Right atrium auricular region (tissue), 2 donors: Measurements from ENCODE around the gene C11orf65. TPM values are rescaled to one million over a fixed set of nuclear protein-coding genes. Genes with fewer than 3 reads are reported as not detected.

ENCODE experiments used
- DNase-seq: peaks from one replicate; pipeline ENCODE4 v3.0.0-alpha.2; 2019; ENCODE audit warnings: low spot score
- H3K27ac ChIP-seq, 2 donors: fragments of 200-600 bp; sonication (generic); 1 replicate in 1 of 2; 2 replicates in 1 of 2; pipeline ENCODE4 v1.5.1; 2016 to 2019
- H3K27me3 ChIP-seq, 2 donors: fragments of 200-600 bp; sonication (generic); one replicate each; pipeline versions ENCODE4 v1.5.1 to v1.6.0; 2017 to 2019
- H3K36me3 ChIP-seq: fragments of 200-600 bp; sonication (generic); one replicate; pipeline ENCODE4 v1.5.1; 2016
- H3K4me1 ChIP-seq, 2 donors: fragments of 200-600 bp; sonication (generic); one replicate each; pipeline versions ENCODE4 v1.5.1 to v1.6.0; 2017 to 2019
- H3K4me3 ChIP-seq, 2 donors: fragments of 200-600 bp; sonication (generic); 1 replicate in 1 of 2; 2 replicates in 1 of 2; pipeline ENCODE4 v1.5.1; 2017 to 2019; ENCODE audit warnings: mild to moderate bottlenecking in 1 of 2, moderate library complexity in 1 of 2
- H3K9me3 ChIP-seq, 2 donors: fragments of 200-600 bp; sonication (generic); one replicate each; pipeline ENCODE4 v1.5.1; 2019
- CTCF ChIP-seq, 2 donors: fragments of 200-600 bp; sonication (generic); IDR thresholded peaks; one replicate each; pipeline ENCODE4 v1.5.1; 2019; ENCODE audit warnings: antibody characterized with exemption in 2 of 2
- total RNA-seq, 2 donors: library from RNA; depleted of rRNA; stranded (reverse); fragments of >200 nt; gene quantifications; one replicate each; pipeline ENCODE4 v1.1.0, GENCODE V29; 2016

Gene C11orf65
- total RNA-seq, 2 donors from 2014 or later, result 0.28 to 2.7 TPM

- no peak for DNase-seq
- TF ChIP-seq CTCF (IDR thresholded peaks at IDR 0.05), result no peak
- H3K4me1 ChIP-seq, result no peaks in the 10 kb centered on the region
- H3K27me3 ChIP-seq, result no peaks in the 10 kb centered on the region
- no peak overlapping the region for H3K4me3 ChIP-seq
- H3K27ac ChIP-seq, result no peak overlapping the region
- peaks cover 46% of the 10 kb centered on the region for H3K36me3 ChIP-seq
- H3K9me3 ChIP-seq, result no peaks in the 10 kb centered on the region
These were observed 19.5 kb upstream of the C11orf65 start for GRCh38 chr11:108486828-108487227.

GRCh38 chr11:108486331-108486730, 19.0 kb upstream of the C11orf65 start:
- H3K36me3 ChIP-seq, result peaks cover 48% of the 10 kb centered on the region

GRCh38 chr11:108483163-108483562, 15.8 kb upstream of the C11orf65 start:
- Histone ChIP-seq H3K4me3 (no peak overlapping the region), H3K36me3 (peaks cover 34% of the 10 kb centered on the region), H3K27me3 (no peaks in the 10 kb centered on the region), H3K9me3 (no peaks in the 10 kb centered on the region), H3K4me1 (no peaks in the 10 kb centered on the region), H3K27ac (no peak overlapping the region)
- DNase-seq, result no peak
- no peak for TF ChIP-seq CTCF (IDR thresholded peaks at IDR 0.05)

More at GRCh38 chr11:108486331-108486730, 19.0 kb upstream of the C11orf65 start:
- Histone ChIP-seq H3K27ac (no peak overlapping the region), H3K4me1 (no peaks in the 10 kb centered on the region), H3K9me3 (no peaks in the 10 kb centered on the region), H3K27me3 (no peaks in the 10 kb centered on the region), H3K4me3 (no peak overlapping the region)
- no peak for DNase-seq
- no peak for TF ChIP-seq CTCF (IDR thresholded peaks at IDR 0.05)

- no peak for DNase-seq
These were observed 7.5 kb upstream of the C11orf65 start for GRCh38 chr11:108474664-108475463.

GRCh38 chr11:108472681-108473080, 5.4 kb upstream of the C11orf65 start:
- peak overlapping the region in 1 of 2 donors; percentile 79 for H3K27ac ChIP-seq
- peaks cover 25% of the 10 kb centered on the region for H3K36me3 ChIP-seq
- no peaks in the 10 kb centered on the region for H3K9me3 ChIP-seq
- H3K4me3 ChIP-seq, result no peak overlapping the region
- H3K27me3 ChIP-seq, result no peaks in the 10 kb centered on the region
- H3K4me1 ChIP-seq, result peaks cover 0 to 5% of the 10 kb centered on the region in 2 donors
- no peak for TF ChIP-seq CTCF (IDR thresholded peaks at IDR 0.05)
- no peak for DNase-seq

More at GRCh38 chr11:108474664-108475463, 7.5 kb upstream of the C11orf65 start:
- Histone ChIP-seq H3K4me3 (no peak overlapping the region), H3K36me3 (peaks cover 25% of the 10 kb centered on the region), H3K27me3 (no peaks in the 10 kb centered on the region), H3K4me1 (no peaks in the 10 kb centered on the region), H3K9me3 (no peaks in the 10 kb centered on the region), H3K27ac (peak overlapping the region; percentile 40 to 79)
- no peak for TF ChIP-seq CTCF (IDR thresholded peaks at IDR 0.05)
